Measurements from ENCODE around the gene FERMT3.

Gene FERMT3

DNA sequence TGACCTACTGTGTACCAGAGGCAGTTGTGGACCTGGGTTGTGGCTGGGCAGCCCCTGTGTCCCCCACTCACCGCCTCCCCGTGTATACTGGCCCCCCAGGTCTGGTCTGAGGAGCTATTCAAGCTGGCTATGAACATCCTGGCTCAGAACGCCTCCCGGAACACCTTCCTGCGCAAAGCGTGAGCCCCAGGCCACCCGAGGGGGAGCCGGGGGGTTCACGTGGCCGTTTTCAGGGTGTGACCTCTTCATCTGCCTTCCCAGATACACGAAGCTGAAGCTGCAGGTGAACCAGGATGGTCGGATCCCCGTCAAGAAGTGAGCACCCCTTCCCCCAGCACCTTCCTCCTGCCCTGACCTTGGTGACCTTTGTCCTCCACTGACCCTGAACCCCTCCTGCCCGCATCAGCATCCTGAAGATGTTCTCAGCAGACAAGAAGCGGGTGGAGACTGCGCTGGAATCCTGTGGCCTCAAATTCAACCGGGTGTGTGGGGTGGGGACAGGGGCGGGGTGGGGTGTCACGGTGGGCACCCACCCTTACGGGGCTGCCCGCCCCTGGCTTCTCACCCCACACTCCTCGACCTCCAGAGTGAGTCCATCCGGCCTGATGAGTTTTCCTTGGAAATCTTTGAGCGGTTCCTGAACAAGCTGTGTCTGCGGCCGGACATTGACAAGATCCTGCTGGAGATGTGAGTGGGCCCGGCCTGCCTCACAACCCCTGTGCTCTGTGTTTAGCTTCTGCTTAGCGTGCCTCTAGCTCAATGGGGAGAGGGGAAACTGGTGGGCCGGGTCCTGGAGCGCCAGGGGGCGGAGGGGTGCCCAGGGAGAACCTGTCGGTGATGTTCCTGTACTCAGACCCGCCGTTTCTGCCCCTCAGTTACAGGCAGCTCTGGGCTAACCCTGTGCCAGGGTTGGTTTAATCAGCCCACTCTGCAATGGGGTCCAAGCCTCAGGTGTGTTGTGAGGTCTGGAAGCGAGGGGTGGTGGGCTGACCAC lies 48.9 kb downstream of the FERMT3 start:
- Histone ChIP-seq H4K8ac (ENCODE audit: low read depth, low read length) (no peak overlapping the region), H3K27ac (ENCODE audit: low read depth, low read length) (no peak overlapping the region), H2AK5ac (ENCODE audit: low read length) (no peak overlapping the region), H3K56ac (ENCODE audit: low read length) (no peak overlapping the region), H2BK120ac (ENCODE audit: low read depth, low read length) (no peak overlapping the region), H3K4me3 (ENCODE audit: low read length) (no peak overlapping the region), H3K9ac (ENCODE audit: low read length) (no peak overlapping the region), H2BK15ac (replicated peaks; ENCODE audit: low read depth) (no peak overlapping the region), H3K4ac (ENCODE audit: low read depth, low read length) (no peak overlapping the region), H3K36me3 (ENCODE audit: control insufficient read depth, insufficient read depth, low read length) (peaks cover 8% of the 10 kb centered on the region), H3K79me2 (ENCODE audit: control insufficient read depth, insufficient read depth, low read length) (peaks cover 12% of the 10 kb centered on the region), H3K4me2 (ENCODE audit: low read length) (no peak overlapping the region), H3K79me1 (ENCODE audit: low read length) (peaks cover 13% of the 10 kb centered on the region), H3K18ac (ENCODE audit: low read length) (no peak overlapping the region), H3K23ac (ENCODE audit: low read length) (no peak overlapping the region), H3K27me3 (ENCODE audit: insufficient read depth, low read length, poor library complexity) (no peaks in the 10 kb centered on the region), H2BK5ac (ENCODE audit: low read length) (no peak overlapping the region), H3K4me1 (ENCODE audit: control insufficient read depth, low read depth, low read length) (no peaks in the 10 kb centered on the region), H4K5ac (ENCODE audit: low read length) (no peak overlapping the region)
- no peak for DNase-seq
- WGBS (ENCODE audit: extremely low coverage, insufficient coverage, low lambda C conversion rate): no CpG with 5 or more reads among the region's 35 CpGs

DNA sequence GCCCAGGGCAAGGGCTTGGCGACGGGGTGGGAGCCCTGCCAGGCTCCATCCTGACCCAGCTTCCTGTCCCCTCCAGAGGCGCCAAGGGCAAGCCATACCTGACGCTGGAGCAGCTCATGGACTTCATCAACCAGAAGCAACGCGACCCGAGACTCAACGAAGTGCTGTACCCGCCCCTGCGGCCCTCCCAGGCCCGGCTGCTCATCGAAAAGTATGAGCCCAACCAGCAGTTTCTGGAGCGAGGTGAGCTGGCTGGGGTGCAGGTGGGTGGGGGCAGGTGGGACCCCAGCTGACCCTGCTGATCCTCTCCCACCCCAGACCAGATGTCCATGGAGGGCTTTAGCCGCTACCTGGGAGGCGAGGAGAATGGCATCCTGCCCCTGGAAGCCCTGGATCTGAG lies 49.8 kb downstream of the FERMT3 start:
- H3K56ac ChIP-seq (ENCODE audit: low read length): no peak overlapping the region
- no peak overlapping the region for H3K4me3 ChIP-seq (ENCODE audit: low read length)
- H2AK5ac ChIP-seq (ENCODE audit: low read length): no peak overlapping the region
- no peak overlapping the region for H3K27ac ChIP-seq (ENCODE audit: low read depth, low read length)
- WGBS (ENCODE audit: extremely low coverage, insufficient coverage, low lambda C conversion rate): no CpG with 5 or more reads among the region's 15 CpGs
- no peak overlapping the region for H3K4ac ChIP-seq (ENCODE audit: low read depth, low read length)
- H2BK15ac ChIP-seq (replicated peaks; ENCODE audit: low read depth): no peak overlapping the region
- H3K36me3 ChIP-seq (ENCODE audit: control insufficient read depth, insufficient read depth, low read length): peaks cover 11% of the 10 kb centered on the region
- DNase-seq: no peak
- no peak overlapping the region for H4K5ac ChIP-seq (ENCODE audit: low read length)
- H2BK120ac ChIP-seq (ENCODE audit: low read depth, low read length): no peak overlapping the region
- peaks cover 12% of the 10 kb centered on the region for H3K79me2 ChIP-seq (ENCODE audit: control insufficient read depth, insufficient read depth, low read length)
- no peak overlapping the region for H4K8ac ChIP-seq (ENCODE audit: low read depth, low read length)
- no peak overlapping the region for H3K4me2 ChIP-seq (ENCODE audit: low read length)
- H3K27me3 ChIP-seq (ENCODE audit: insufficient read depth, low read length, poor library complexity): no peaks in the 10 kb centered on the region
- H3K79me1 ChIP-seq (ENCODE audit: low read length): peaks cover 13% of the 10 kb centered on the region
- no peak overlapping the region for H3K9ac ChIP-seq (ENCODE audit: low read length)
- no peak overlapping the region for H3K18ac ChIP-seq (ENCODE audit: low read length)
- H3K23ac ChIP-seq (ENCODE audit: low read length): no peak overlapping the region
- H3K4me1 ChIP-seq (ENCODE audit: control insufficient read depth, low read depth, low read length): no peaks in the 10 kb centered on the region
- no peak overlapping the region for H2BK5ac ChIP-seq (ENCODE audit: low read length)

DNA sequence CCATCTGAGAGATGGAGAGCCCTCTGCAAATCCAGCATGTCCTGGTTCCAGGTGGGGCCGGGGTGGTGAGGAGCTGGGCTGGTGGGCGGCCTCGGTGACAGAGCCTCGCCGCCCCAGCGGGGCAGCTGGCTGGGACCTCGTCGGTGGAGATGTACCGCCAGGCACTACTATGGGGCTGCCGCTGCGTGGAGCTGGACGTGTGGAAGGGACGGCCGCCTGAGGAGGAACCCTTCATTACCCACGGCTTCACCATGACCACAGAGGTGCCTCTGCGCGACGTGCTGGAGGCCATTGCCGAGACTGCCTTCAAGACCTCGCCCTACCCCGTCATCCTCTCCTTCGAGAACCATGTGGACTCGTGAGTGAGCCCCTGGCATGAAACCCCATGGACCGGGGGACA lies 51.8 kb downstream of the FERMT3 start:
- no CpG with 5 or more reads among the region's 24 CpGs for WGBS (ENCODE audit: extremely low coverage, insufficient coverage, low lambda C conversion rate)
- H3K79me2 ChIP-seq (ENCODE audit: control insufficient read depth, insufficient read depth, low read length): peaks cover under 1% of the 10 kb centered on the region
- H2BK120ac ChIP-seq (ENCODE audit: low read depth, low read length): no peak overlapping the region
- H2AK5ac ChIP-seq (ENCODE audit: low read length): no peak overlapping the region
- no peak overlapping the region for H2BK15ac ChIP-seq (replicated peaks; ENCODE audit: low read depth)
- H3K4ac ChIP-seq (ENCODE audit: low read depth, low read length): no peak overlapping the region
- no peak overlapping the region for H3K4me3 ChIP-seq (ENCODE audit: low read length)
- H3K18ac ChIP-seq (ENCODE audit: low read length): no peak overlapping the region
- no peak overlapping the region for H3K9ac ChIP-seq (ENCODE audit: low read length)
- H4K8ac ChIP-seq (ENCODE audit: low read depth, low read length): no peak overlapping the region
- peaks cover 14% of the 10 kb centered on the region for H3K36me3 ChIP-seq (ENCODE audit: control insufficient read depth, insufficient read depth, low read length)
- no peak for DNase-seq
- H3K27ac ChIP-seq (ENCODE audit: low read depth, low read length): no peak overlapping the region
- H3K23ac ChIP-seq (ENCODE audit: low read length): no peak overlapping the region
- H3K79me1 ChIP-seq (ENCODE audit: low read length): peaks cover 5% of the 10 kb centered on the region
- no peaks in the 10 kb centered on the region for H3K27me3 ChIP-seq (ENCODE audit: insufficient read depth, low read length, poor library complexity)
- H3K4me1 ChIP-seq (ENCODE audit: control insufficient read depth, low read depth, low read length): no peaks in the 10 kb centered on the region
- H3K4me2 ChIP-seq (ENCODE audit: low read length): no peak overlapping the region
- H2BK5ac ChIP-seq (ENCODE audit: low read length): no peak overlapping the region
- no peak overlapping the region for H3K56ac ChIP-seq (ENCODE audit: low read length)
- no peak overlapping the region for H4K5ac ChIP-seq (ENCODE audit: low read length)

DNA sequence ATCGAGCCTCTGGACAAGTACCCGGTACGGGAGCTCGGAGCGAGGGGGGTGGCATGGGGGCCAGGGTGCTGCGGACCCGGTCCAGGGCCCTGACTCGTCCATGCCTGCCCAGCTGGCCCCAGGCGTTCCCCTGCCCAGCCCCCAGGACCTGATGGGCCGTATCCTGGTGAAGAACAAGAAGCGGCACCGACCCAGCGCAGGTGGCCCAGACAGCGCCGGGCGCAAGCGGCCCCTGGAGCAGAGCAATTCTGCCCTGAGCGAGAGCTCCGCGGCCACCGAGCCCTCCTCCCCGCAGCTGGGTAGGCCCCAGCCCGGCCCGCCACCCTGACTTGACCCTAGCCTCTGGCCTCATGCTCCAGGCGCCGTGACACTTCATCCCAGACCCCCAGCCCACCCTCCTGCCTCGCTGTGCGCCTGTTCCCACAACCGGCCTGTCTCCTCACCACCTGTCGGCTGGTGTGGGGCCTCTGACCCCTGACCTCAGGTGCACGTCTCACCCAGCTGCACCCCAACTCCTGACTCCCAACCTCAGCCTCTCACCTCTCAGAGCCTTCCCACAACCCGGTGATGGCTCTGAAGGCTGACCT lies 52.5 kb downstream of the FERMT3 start:
- H4K8ac ChIP-seq (ENCODE audit: low read depth, low read length): no peak overlapping the region
- H2BK5ac ChIP-seq (ENCODE audit: low read length): no peak overlapping the region
- no peak overlapping the region for H3K23ac ChIP-seq (ENCODE audit: low read length)
- H3K4me2 ChIP-seq (ENCODE audit: low read length): no peak overlapping the region
- no peaks in the 10 kb centered on the region for H3K4me1 ChIP-seq (ENCODE audit: control insufficient read depth, low read depth, low read length)
- no peak overlapping the region for H2BK120ac ChIP-seq (ENCODE audit: low read depth, low read length)
- H3K79me1 ChIP-seq (ENCODE audit: low read length): peaks cover 3% of the 10 kb centered on the region
- H3K4ac ChIP-seq (ENCODE audit: low read depth, low read length): no peak overlapping the region
- WGBS (ENCODE audit: extremely low coverage, insufficient coverage, low lambda C conversion rate): no CpG with 5 or more reads among the region's 32 CpGs
- no peak overlapping the region for H2AK5ac ChIP-seq (ENCODE audit: low read length)
- H3K27ac ChIP-seq (ENCODE audit: low read depth, low read length): no peak overlapping the region
- no peak overlapping the region for H3K4me3 ChIP-seq (ENCODE audit: low read length)
- H3K18ac ChIP-seq (ENCODE audit: low read length): no peak overlapping the region
- no peak overlapping the region for H3K9ac ChIP-seq (ENCODE audit: low read length)
- H3K36me3 ChIP-seq (ENCODE audit: control insufficient read depth, insufficient read depth, low read length): peaks cover 17% of the 10 kb centered on the region
- no peak for DNase-seq
- no peak overlapping the region for H3K56ac ChIP-seq (ENCODE audit: low read length)
- H3K79me2 ChIP-seq (ENCODE audit: control insufficient read depth, insufficient read depth, low read length): no peaks in the 10 kb centered on the region
- no peak overlapping the region for H4K5ac ChIP-seq (ENCODE audit: low read length)
- H3K27me3 ChIP-seq (ENCODE audit: insufficient read depth, low read length, poor library complexity): no peaks in the 10 kb centered on the region
- no peak overlapping the region for H2BK15ac ChIP-seq (replicated peaks; ENCODE audit: low read depth)

DNA sequence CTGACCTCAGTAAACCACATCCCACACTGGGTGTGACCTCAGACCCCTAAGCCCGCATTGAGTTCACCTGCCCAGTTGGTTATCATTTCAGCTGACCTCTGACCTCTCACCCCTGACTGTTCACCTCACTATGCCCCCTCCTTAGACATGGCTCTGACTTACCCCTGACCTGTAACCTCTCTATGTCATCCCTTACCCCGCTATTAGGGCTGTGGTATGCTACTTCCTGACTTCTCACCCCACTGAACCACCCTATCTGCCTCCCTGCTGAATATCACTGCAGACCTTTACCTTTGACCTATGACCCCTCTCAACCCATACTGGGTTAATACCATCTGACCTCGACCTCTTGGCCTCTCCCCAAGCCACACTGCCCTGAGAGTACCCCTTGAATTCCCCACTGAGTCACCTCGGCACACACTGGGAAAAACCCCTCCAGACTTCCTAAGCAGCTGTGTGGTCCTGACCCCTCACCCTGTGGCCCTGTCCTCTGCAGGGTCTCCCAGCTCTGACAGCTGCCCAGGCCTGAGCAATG lies 53.1 kb downstream of the FERMT3 start:
- Histone ChIP-seq H3K4ac (ENCODE audit: low read depth, low read length) (no peak overlapping the region), H3K4me3 (ENCODE audit: low read length) (no peak overlapping the region), H2BK5ac (ENCODE audit: low read length) (no peak overlapping the region), H3K27me3 (ENCODE audit: insufficient read depth, low read length, poor library complexity) (no peaks in the 10 kb centered on the region), H3K79me2 (ENCODE audit: control insufficient read depth, insufficient read depth, low read length) (no peaks in the 10 kb centered on the region), H2AK5ac (ENCODE audit: low read length) (no peak overlapping the region), H3K18ac (ENCODE audit: low read length) (no peak overlapping the region), H3K27ac (ENCODE audit: low read depth, low read length) (no peak overlapping the region), H4K8ac (ENCODE audit: low read depth, low read length) (no peak overlapping the region), H3K23ac (ENCODE audit: low read length) (no peak overlapping the region), H4K5ac (ENCODE audit: low read length) (no peak overlapping the region), H3K4me1 (ENCODE audit: control insufficient read depth, low read depth, low read length) (no peaks in the 10 kb centered on the region), H3K9ac (ENCODE audit: low read length) (no peak overlapping the region), H3K79me1 (ENCODE audit: low read length) (no peaks in the 10 kb centered on the region), H2BK120ac (ENCODE audit: low read depth, low read length) (no peak overlapping the region), H3K4me2 (ENCODE audit: low read length) (no peak overlapping the region), H2BK15ac (replicated peaks; ENCODE audit: low read depth) (no peak overlapping the region), H3K56ac (ENCODE audit: low read length) (no peak overlapping the region), H3K36me3 (ENCODE audit: control insufficient read depth, insufficient read depth, low read length) (peaks cover 20% of the 10 kb centered on the region)
- WGBS (ENCODE audit: extremely low coverage, insufficient coverage, low lambda C conversion rate): no CpG with 5 or more reads among the region's 4 CpGs
- DNase-seq: no peak

Data from mesendoderm (in vitro differentiated cells).